HG03097 (cell line): Measurements from ENCODE around the gene IFT22.
"Not testable (repeated sequence)": the region's sequence is repeated elsewhere in the genome, so short reads cannot be mapped to it uniquely, and the experiment has no call there.

ENCODE experiments used
- ATAC-seq: cut with Tn5 transposase; IDR thresholded peaks from one replicate; pipeline ENCODE4 v1.9.1; 2021; ENCODE audit not compliant: unreplicated experiment, low FRiP score

Gene IFT22

GRCh38 chr7:101319401-101319800 lies 2.2 kb downstream of the IFT22 start:
- no peak for ATAC-seq

- no peak for ATAC-seq
These were observed 6.3 kb downstream of the IFT22 start for GRCh38 chr7:101315336-101315735.

GRCh38 chr7:101308245-101309085 lies 13.1 kb downstream of the IFT22 start:
- no peak for ATAC-seq

GRCh38 chr7:101306307-101306706 lies 15.3 kb downstream of the IFT22 start:
- no peak for ATAC-seq

GRCh38 chr7:101303102-101303701 lies 18.4 kb downstream of the IFT22 start:
- ATAC-seq, result no peak

- ATAC-seq, result no peak
These were observed 18.9 kb downstream of the IFT22 start for GRCh38 chr7:101302641-101303101.

- ATAC-seq, result no peak
These were observed 20.9 kb downstream of the IFT22 start for GRCh38 chr7:101300465-101301376.

GRCh38 chr7:101299511-101300464 lies 21.8 kb downstream of the IFT22 start:
- no peak for ATAC-seq

- no peak for ATAC-seq
These were observed 26.8 kb downstream of the IFT22 start for GRCh38 chr7:101294832-101295121.

- ATAC-seq, result no peak
These were observed 27.4 kb downstream of the IFT22 start for GRCh38 chr7:101294039-101294831.

- ATAC-seq, result not testable (repeated sequence)
These were observed 28.3 kb downstream of the IFT22 start for GRCh38 chr7:101293069-101294021.

GRCh38 chr7:101292566-101292965 lies 29.0 kb downstream of the IFT22 start:
- not testable (repeated sequence) for ATAC-seq

- not testable (repeated sequence) for ATAC-seq
These were observed 31.2 kb downstream of the IFT22 start for GRCh38 chr7:101290186-101291037.

GRCh38 chr7:101289687-101290086 lies 31.9 kb downstream of the IFT22 start:
- not testable (repeated sequence) for ATAC-seq

GRCh38 chr7:101288439-101288838 lies 33.2 kb downstream of the IFT22 start:
- no peak for ATAC-seq

GRCh38 chr7:101287032-101287431 lies 34.6 kb downstream of the IFT22 start:
- ATAC-seq, result no peak

GRCh38 chr7:101285880-101286279 lies 35.7 kb downstream of the IFT22 start:
- not testable (repeated sequence) for ATAC-seq
